Measurements from ENCODE around the gene LIMS4. TPM values are rescaled to one million over a fixed set of nuclear protein-coding genes. Genes with fewer than 3 reads are reported as not detected.
"Not testable (repeated sequence)": the region's sequence is repeated elsewhere in the genome, so short reads cannot be mapped to it uniquely, and the experiment has no call there.

LIMS4 gene
- total and polyA plus RNA-seq, 2 of the 8 experiments (the other 6 are each of a cell fraction or from before 2014, with no cell fraction given) = 0.44 TPM; not detected in 1

GRCh38 chr2:110462458-110462857 is 10.2 kb downstream of the LIMS4 start:
- H3K27ac ChIP-seq (ENCODE audit: low read depth, low read length); H3K79me1 ChIP-seq (ENCODE audit: low read depth, low read length); H3K4me2 ChIP-seq (ENCODE audit: insufficient read depth in 1 of 2, low read depth in 2 of 2, low read length in 2 of 2); H2BK5ac ChIP-seq (ENCODE audit: low read depth, low read length); H4K20me1 ChIP-seq (replicated peaks in 1 of 2; ENCODE audit: control insufficient read depth in 1 of 2, insufficient read depth in 2 of 2, low read length in 2 of 2); H3K18ac ChIP-seq (ENCODE audit: extremely low read depth, low read length); H3K23ac ChIP-seq (ENCODE audit: insufficient read length); H3K9ac ChIP-seq (replicated peaks in 1 of 4; ENCODE audit: extremely low read depth in 1 of 4, low read depth in 3 of 4, low read length in 3 of 4); CTCF ChIA-PET (ENCODE audit: partially characterized antibody); H3K79me2 ChIP-seq (ENCODE audit: control insufficient read depth in 1 of 2, insufficient read depth in 2 of 2, low read length in 2 of 2); H2BK120ac ChIP-seq (replicated peaks; ENCODE audit: low read depth, low read length); H4K8ac ChIP-seq (ENCODE audit: extremely low read depth, insufficient read depth, low read length); DNase-seq (ENCODE audit: low read depth in 1 of 2, low spot score in 2 of 2); POLR2A ChIA-PET (ENCODE audit: partially characterized antibody); H3K36me3 ChIP-seq (ENCODE audit: control insufficient read depth in 2 of 4, insufficient read depth in 4 of 4, low read length in 3 of 4); H3K4me3 ChIP-seq (ENCODE audit: extremely low read depth in 1 of 4, insufficient read depth in 2 of 4, low read depth in 3 of 4, low read length in 4 of 4); H2BK12ac ChIP-seq (ENCODE audit: low read depth, low read length); H3K56ac ChIP-seq (replicated peaks; ENCODE audit: insufficient read length, low read depth, low read length); FAIRE-seq; H2AFZ ChIP-seq (ENCODE audit: low read length); H4K5ac ChIP-seq (ENCODE audit: insufficient read length, low read depth, low read length); H3K27me3 ChIP-seq (replicated peaks in 1 of 4; ENCODE audit: control insufficient read depth in 3 of 4, extremely low read depth in 1 of 4, insufficient read depth in 3 of 4, low read length in 3 of 4); H2BK20ac ChIP-seq (ENCODE audit: low read length); H2BK15ac ChIP-seq (ENCODE audit: low read length); H3K4ac ChIP-seq (replicated peaks; ENCODE audit: insufficient read length, low read depth, low read length); H3K14ac ChIP-seq (ENCODE audit: insufficient read length); H4K91ac ChIP-seq (replicated peaks; ENCODE audit: insufficient read length, low read length); H3K4me1 ChIP-seq (replicated peaks in 1 of 4; ENCODE audit: control insufficient read depth in 3 of 4, insufficient read depth in 4 of 4, low read length in 3 of 4); H3K23me2 ChIP-seq (ENCODE audit: low read depth, low read length); H2AK5ac ChIP-seq (ENCODE audit: low read depth, low read length); H3K9me3 ChIP-seq (ENCODE audit: insufficient read depth in 2 of 2, low read depth in 1 of 2, low read length in 1 of 2): not testable (repeated sequence)
- WGBS, 2 experiments (ENCODE audit: extremely low coverage in 1 of 2, insufficient coverage in 1 of 2, insufficient read length in 1 of 2, insufficient replicate concordance in 2 of 2, low coverage in 1 of 2, low lambda C conversion rate in 2 of 2, missing lambda C conversion rate in 1 of 2) = no CpG with 5 or more reads among the region's 2 CpGs

- H3K56ac ChIP-seq (replicated peaks; ENCODE audit: insufficient read length, low read depth, low read length); H4K5ac ChIP-seq (ENCODE audit: insufficient read length, low read depth, low read length); H3K4me1 ChIP-seq (replicated peaks in 1 of 4; ENCODE audit: control insufficient read depth in 3 of 4, insufficient read depth in 4 of 4, low read length in 3 of 4); H2BK12ac ChIP-seq (ENCODE audit: low read depth, low read length); H3K4me3 ChIP-seq (ENCODE audit: extremely low read depth in 1 of 4, insufficient read depth in 2 of 4, low read depth in 3 of 4, low read length in 4 of 4); CTCF ChIA-PET (ENCODE audit: partially characterized antibody); H2BK20ac ChIP-seq (ENCODE audit: low read length); H3K23ac ChIP-seq (ENCODE audit: insufficient read length); H4K91ac ChIP-seq (replicated peaks; ENCODE audit: insufficient read length, low read length); H3K18ac ChIP-seq (ENCODE audit: extremely low read depth, low read length); H2BK5ac ChIP-seq (ENCODE audit: low read depth, low read length); POLR2A ChIA-PET (ENCODE audit: partially characterized antibody); H3K4ac ChIP-seq (replicated peaks; ENCODE audit: insufficient read length, low read depth, low read length); H2BK120ac ChIP-seq (replicated peaks; ENCODE audit: low read depth, low read length); H3K79me1 ChIP-seq (ENCODE audit: low read depth, low read length); H3K27ac ChIP-seq (ENCODE audit: low read depth, low read length); H3K9ac ChIP-seq (replicated peaks in 1 of 4; ENCODE audit: extremely low read depth in 1 of 4, low read depth in 3 of 4, low read length in 3 of 4); H3K23me2 ChIP-seq (ENCODE audit: low read depth, low read length); H3K9me3 ChIP-seq (ENCODE audit: insufficient read depth in 2 of 2, low read depth in 1 of 2, low read length in 1 of 2); H3K27me3 ChIP-seq (replicated peaks in 1 of 4; ENCODE audit: control insufficient read depth in 3 of 4, extremely low read depth in 1 of 4, insufficient read depth in 3 of 4, low read length in 3 of 4); H3K4me2 ChIP-seq (ENCODE audit: insufficient read depth in 1 of 2, low read depth in 2 of 2, low read length in 2 of 2); H2BK15ac ChIP-seq (ENCODE audit: low read length); H2AFZ ChIP-seq (ENCODE audit: low read length); H2AK5ac ChIP-seq (ENCODE audit: low read depth, low read length); FAIRE-seq; H3K14ac ChIP-seq (ENCODE audit: insufficient read length); H3K79me2 ChIP-seq (ENCODE audit: control insufficient read depth in 1 of 2, insufficient read depth in 2 of 2, low read length in 2 of 2); H3K36me3 ChIP-seq (ENCODE audit: control insufficient read depth in 2 of 4, insufficient read depth in 4 of 4, low read length in 3 of 4); H4K8ac ChIP-seq (ENCODE audit: extremely low read depth, insufficient read depth, low read length); DNase-seq (ENCODE audit: low read depth in 1 of 2, low spot score in 2 of 2); H4K20me1 ChIP-seq (replicated peaks in 1 of 2; ENCODE audit: control insufficient read depth in 1 of 2, insufficient read depth in 2 of 2, low read length in 2 of 2): not testable (repeated sequence)
Observed at GRCh38 chr2:110460318-110460717, 12.3 kb downstream of the LIMS4 start.

All from H1 (cell line).